Measurements from ENCODE around the gene MYB. TPM values are rescaled to one million over a fixed set of nuclear protein-coding genes. Genes with fewer than 3 reads are reported as not detected.

Gene MYB
- total and polyA plus RNA-seq, 2 donors (not counting 3 experiments of a cell fraction or from before 2014, with no cell fraction given): 0.14 to 0.53 TPM

- FAIRE-seq: no peak
- DNase-seq (ENCODE audit: low read depth, low spot score): no peak
- Histone ChIP-seq H4K20me1 (replicated peaks; ENCODE audit: control insufficient read depth, extremely low read depth, insufficient read depth, low read length) (no peaks in the 10 kb centered on the region), H3K4me1 (ENCODE audit: control insufficient read depth, extremely low read depth, insufficient read depth, low read length) (no peaks in the 10 kb centered on the region), H3K9me3 (replicated peaks; ENCODE audit: control insufficient read depth, insufficient read depth, low read length) (no peaks in the 10 kb centered on the region), H2AFZ (ENCODE audit: low read depth, low read length) (no peak overlapping the region), H3K27me3 (ENCODE audit: control insufficient read depth in 2 of 2, insufficient read depth in 2 of 2, low read length in 2 of 2) (peaks cover 0 to 3% of the 10 kb centered on the region in 2 experiments), H3K79me2 (ENCODE audit: control insufficient read depth, insufficient read depth, low read length) (no peaks in the 10 kb centered on the region), H3K4me3 (replicated peaks in 1 of 3; ENCODE audit: insufficient read depth in 1 of 3, low read depth in 1 of 3, low read length in 3 of 3) (no peak overlapping the region), H3K36me3 (ENCODE audit: control insufficient read depth in 2 of 2, extremely low read depth in 1 of 2, insufficient read depth in 2 of 2, low read length in 2 of 2) (no peaks in the 10 kb centered on the region), H3K9ac (replicated peaks; ENCODE audit: extremely low read depth, insufficient read depth, low read length) (no peak overlapping the region), H3K4me2 (ENCODE audit: insufficient read depth, low read length) (no peak overlapping the region), H3K27ac (ENCODE audit: insufficient read depth, low read depth, low read length) (no peak overlapping the region), H3K9me1 (replicated peaks; ENCODE audit: control insufficient read depth, extremely low read depth, insufficient read depth, low read length) (no peaks in the 10 kb centered on the region)
- ChIA-PET POLR2A (no interaction called here), CTCF (no interaction called here)
- dilution Hi-C loops (cut with MboI; ENCODE audit: extremely low pct_ligation_motif_present, low sequenced_read_pairs) (no loop called here), intact Hi-C loops (cut with micrococcal nuclease) (no loop called here)
- TF ChIP-seq MAX (IDR thresholded peaks at IDR 0.05; ENCODE audit: insufficient read depth, insufficient read length) (no peak), POLR2AphosphoS5 (IDR thresholded peaks at IDR 0.05; ENCODE audit: insufficient read depth, low read depth, low read length) (no peak), EZH2 (IDR thresholded peaks at IDR 0.05; ENCODE audit: borderline replicate concordance, low read depth, low read length, severe bottlenecking) (no peak), GATA2 (IDR thresholded peaks at IDR 0.05; ENCODE audit: insufficient read depth, insufficient read length, low read depth, low read length) (no peak), POLR2A (IDR thresholded peaks at IDR 0.05; ENCODE audit: low read depth, low read length) (no peak), JUN (IDR thresholded peaks at IDR 0.05; ENCODE audit: borderline replicate concordance, insufficient read depth, insufficient read length, low read depth) (no peak), CTCF (IDR thresholded peaks at IDR 0.05; ENCODE audit: extremely low read depth in 1 of 2, insufficient read depth in 1 of 2, low read depth in 1 of 2, low read length in 2 of 2) (no peak), FOS (IDR thresholded peaks at IDR 0.05; ENCODE audit: borderline replicate concordance, insufficient read depth, low read length) (no peak), MYC (IDR thresholded peaks at IDR 0.05; ENCODE audit: low read depth, low read length) (no peak)
- BruUV-seq (replicated peaks): no TSS peak
Observed at GRCh38 chr6:135222623-135223022, 41.5 kb downstream of the MYB start.

All from endothelial cell of umbilical vein (primary cell).